Tibial artery (tissue), 4 donors: ENCODE measurements around the gene RELA.

Experiments
- DNase-seq, 2 donors: peaks; one replicate each; pipeline ENCODE4 v3.0.0-alpha.2; 2019
- H3K27ac ChIP-seq, 2 donors: fragments of 200-600 bp; sonication (generic) in 1 of 2; 1 replicate in 1 of 2; 2 replicates in 1 of 2; pipeline ENCODE4 v1.5.1; 2018 to 2019; ENCODE audit warnings: mild to moderate bottlenecking in 1 of 2
- H3K27me3 ChIP-seq, 2 donors: fragments of 200-600 bp; sonication (generic) in 1 of 2; one replicate each; pipeline versions ENCODE4 v1.5.1 to v1.6.0; 2016 to 2019
- H3K36me3 ChIP-seq, 3 donors: fragments of 200-600 bp; sonication (generic) in 2 of 3; one replicate each; pipeline ENCODE4 v1.5.1; 2016 to 2019; ENCODE audit warnings: mild to moderate bottlenecking in 2 of 3
- H3K4me1 ChIP-seq, 4 donors: fragments of 200-600 bp; sonication (generic) in 2 of 4; 1 replicate in 3 of 4; 2 replicates in 1 of 4; pipeline ENCODE4 v1.5.1; 2016 to 2019
- H3K4me3 ChIP-seq, 2 donors: fragments of 200-600 bp; sonication (generic) in 1 of 2; 1 replicate in 1 of 2; 2 replicates in 1 of 2; pipeline ENCODE4 v1.5.1; 2018 to 2019; ENCODE audit warnings: mild to moderate bottlenecking in 2 of 2
- H3K9me3 ChIP-seq, 3 donors: fragments of 200-600 bp; sonication (generic) in 1 of 3; one replicate each; pipeline ENCODE4 v1.5.1; 2016 to 2019
- intact Hi-C: fragments of 100-400 bp; cut with DNase I; formaldehyde crosslinking; loops from one replicate; pipeline ENCODE4 v1.15.0; 2023; ENCODE audit warnings: low total_unique reads
- TF ChIP-seq, protein P1 (sequence below), 2 experiments: fragments of 200-600 bp in 1 of 2; fragments of 450-650 bp in 1 of 2; IDR thresholded peaks; one replicate each; pipeline ENCODE4 v1.5.1; 2017 to 2019; ENCODE audit warnings: antibody characterized with exemption in 2 of 2, mild to moderate bottlenecking in 1 of 2, moderate library complexity in 1 of 2

The RELA gene

DNA sequence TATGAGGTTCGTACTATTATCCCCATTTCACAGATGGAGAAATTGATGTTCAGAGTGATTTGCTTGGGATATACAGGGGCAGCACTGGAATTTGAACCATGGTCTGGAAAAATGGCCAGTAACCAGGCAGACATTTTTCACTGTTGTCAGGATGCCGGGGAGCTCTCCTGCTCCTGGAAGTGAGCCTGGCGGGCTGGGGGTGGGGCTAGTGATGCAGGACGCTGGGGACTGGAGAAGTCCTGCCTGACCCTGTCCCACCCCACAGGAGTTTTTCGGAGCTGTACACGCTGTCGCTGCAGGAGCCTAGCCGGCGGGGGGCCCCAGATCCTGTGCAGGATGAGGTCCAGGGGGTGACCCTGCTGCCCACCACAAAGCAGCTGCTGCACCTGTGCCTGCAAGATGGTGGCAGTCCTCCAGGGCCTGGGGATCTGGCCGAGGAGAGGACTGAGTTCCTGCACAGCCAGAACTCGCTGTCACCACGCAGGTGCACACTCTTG, 13.7 kb downstream of the RELA start:
- H3K27me3 ChIP-seq: no peaks in the 10 kb centered on the region
- H3K36me3 ChIP-seq: peaks cover 1 to 49% (median 29%) of the 10 kb centered on the region in 3 donors
- no peak overlapping the region for H3K27ac ChIP-seq
- TF ChIP-seq, protein P1, sequence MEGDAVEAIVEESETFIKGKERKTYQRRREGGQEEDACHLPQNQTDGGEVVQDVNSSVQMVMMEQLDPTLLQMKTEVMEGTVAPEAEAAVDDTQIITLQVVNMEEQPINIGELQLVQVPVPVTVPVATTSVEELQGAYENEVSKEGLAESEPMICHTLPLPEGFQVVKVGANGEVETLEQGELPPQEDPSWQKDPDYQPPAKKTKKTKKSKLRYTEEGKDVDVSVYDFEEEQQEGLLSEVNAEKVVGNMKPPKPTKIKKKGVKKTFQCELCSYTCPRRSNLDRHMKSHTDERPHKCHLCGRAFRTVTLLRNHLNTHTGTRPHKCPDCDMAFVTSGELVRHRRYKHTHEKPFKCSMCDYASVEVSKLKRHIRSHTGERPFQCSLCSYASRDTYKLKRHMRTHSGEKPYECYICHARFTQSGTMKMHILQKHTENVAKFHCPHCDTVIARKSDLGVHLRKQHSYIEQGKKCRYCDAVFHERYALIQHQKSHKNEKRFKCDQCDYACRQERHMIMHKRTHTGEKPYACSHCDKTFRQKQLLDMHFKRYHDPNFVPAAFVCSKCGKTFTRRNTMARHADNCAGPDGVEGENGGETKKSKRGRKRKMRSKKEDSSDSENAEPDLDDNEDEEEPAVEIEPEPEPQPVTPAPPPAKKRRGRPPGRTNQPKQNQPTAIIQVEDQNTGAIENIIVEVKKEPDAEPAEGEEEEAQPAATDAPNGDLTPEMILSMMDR (IDR thresholded peaks at IDR 0.05): no peak
- no peaks in the 10 kb centered on the region for H3K9me3 ChIP-seq
- intact Hi-C loops: no loop called here
- H3K4me1 ChIP-seq: peaks cover 6 to 57% (median 32%) of the 10 kb centered on the region in 4 donors
- no peak overlapping the region for H3K4me3 ChIP-seq
- no peak for DNase-seq

DNA sequence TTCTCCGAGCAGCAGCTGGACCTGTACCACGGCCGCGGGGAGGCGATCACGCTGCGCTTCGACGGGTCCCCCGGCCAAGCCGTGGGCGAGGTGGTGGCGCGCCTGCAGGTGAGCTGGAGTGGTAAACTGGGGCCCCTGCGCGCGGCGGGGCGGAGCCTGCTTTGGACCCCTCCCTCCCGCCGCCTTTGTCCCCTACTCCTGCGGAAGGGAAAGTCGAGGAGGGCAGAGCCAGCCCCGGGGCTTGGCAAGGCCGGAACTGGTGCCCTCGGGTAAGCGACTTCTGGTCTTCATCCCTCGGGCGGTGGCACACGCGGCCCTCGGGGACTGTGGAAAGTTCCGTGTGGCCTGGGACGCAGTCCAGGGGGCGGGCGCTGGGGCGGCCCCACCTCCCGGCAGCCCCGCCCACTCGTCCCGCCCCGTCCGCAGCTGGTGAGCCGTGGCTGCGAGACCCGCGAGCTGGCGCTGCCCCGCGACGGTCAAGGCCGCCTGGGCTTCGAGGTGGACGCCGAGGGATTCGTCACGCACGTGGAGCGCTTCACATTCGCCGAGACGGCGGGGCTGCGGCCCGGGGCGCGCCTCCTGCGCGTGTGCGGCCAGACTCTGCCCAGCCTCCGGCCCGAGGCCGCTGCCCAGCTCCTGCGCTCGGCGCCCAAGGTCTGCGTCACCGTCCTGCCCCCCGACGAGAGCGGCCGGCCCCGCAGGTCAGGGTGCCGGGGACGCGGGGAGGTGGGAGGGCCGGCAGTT, 15.6 kb downstream of the RELA start:
- H3K27me3 ChIP-seq: no peaks in the 10 kb centered on the region
- intact Hi-C loops: no loop called here
- H3K4me1 ChIP-seq: peaks cover 0 to 42% (median 20%) of the 10 kb centered on the region in 4 donors
- peak in 1 of 2 donors; percentile 84 for DNase-seq
- H3K36me3 ChIP-seq: peaks cover 0 to 52% (median 29%) of the 10 kb centered on the region in 3 donors
- peak overlapping the region; percentile 49 to 70 for H3K27ac ChIP-seq
- TF ChIP-seq, protein P1 (IDR thresholded peaks at IDR 0.05): no peak
- H3K4me3 ChIP-seq: peak overlapping the region; percentile 29 to 45
- no peaks in the 10 kb centered on the region for H3K9me3 ChIP-seq

DNA sequence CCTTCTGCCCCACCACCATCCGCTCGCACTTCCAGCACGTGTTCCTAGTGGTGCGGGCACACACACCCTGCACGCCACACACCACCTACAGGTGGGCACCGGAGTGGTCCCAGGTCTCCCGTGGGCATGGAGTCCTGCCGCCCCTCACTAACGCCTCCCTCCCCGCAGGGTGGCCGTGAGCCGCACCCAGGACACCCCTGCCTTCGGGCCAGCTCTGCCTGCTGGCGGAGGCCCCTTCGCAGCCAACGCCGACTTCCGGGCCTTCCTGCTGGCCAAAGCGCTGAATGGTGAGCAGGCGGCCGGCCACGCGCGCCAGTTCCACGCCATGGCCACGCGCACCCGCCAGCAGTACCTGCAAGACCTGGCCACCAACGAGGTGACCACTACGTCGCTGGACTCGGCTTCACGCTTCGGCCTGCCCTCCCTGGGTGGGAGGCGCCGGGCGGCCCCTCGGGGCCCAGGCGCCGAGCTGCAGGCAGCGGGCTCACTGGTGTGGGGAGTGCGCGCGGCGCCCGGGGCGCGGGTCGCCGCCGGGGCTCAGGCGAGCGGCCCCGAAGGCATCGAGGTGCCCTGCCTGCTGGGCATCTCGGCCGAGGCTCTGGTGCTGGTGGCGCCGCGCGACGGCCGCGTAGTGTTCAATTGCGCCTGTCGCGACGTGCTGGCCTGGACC, 16.3 kb downstream of the RELA start:
- H3K9me3 ChIP-seq: no peaks in the 10 kb centered on the region
- DNase-seq: no peak
- H3K4me1 ChIP-seq: peaks cover 0 to 35% (median 18%) of the 10 kb centered on the region in 4 donors
- intact Hi-C loops: no loop called here
- peak overlapping the region in 1 of 2 donors; percentile 70 for H3K27ac ChIP-seq
- no peaks in the 10 kb centered on the region for H3K27me3 ChIP-seq
- H3K36me3 ChIP-seq: peaks cover 0 to 54% (median 29%) of the 10 kb centered on the region in 3 donors
- peak overlapping the region in 1 of 2 donors; percentile 45 for H3K4me3 ChIP-seq
- TF ChIP-seq, protein P1 (IDR thresholded peaks at IDR 0.05): no peak

DNA sequence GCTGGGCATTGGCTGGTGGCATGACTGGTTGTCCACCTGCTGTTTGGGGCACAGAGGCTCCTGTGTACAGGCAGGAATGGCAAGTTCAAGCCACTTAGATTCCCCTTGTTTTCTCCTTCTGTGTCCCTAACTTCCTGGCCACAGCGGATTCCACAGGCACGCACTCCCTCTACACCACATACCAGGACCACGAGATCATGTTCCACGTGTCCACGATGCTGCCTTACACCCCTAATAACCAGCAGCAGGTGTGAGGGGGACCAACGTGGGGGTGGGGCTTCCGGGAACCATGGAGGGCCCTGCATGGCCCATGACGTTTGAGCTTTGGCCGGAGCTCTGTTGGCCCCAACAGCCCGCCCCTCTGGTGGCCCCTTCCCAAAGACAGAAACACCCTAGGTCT, 17.0 kb downstream of the RELA start:
- TF ChIP-seq, protein P1 (IDR thresholded peaks at IDR 0.05): no peak
- intact Hi-C loops: no loop called here
- Histone ChIP-seq H3K4me3 (no peak overlapping the region), H3K27me3 (no peaks in the 10 kb centered on the region), H3K36me3 (peaks cover 0 to 59% (median 29%) of the 10 kb centered on the region in 3 donors), H3K27ac (no peak overlapping the region), H3K9me3 (no peaks in the 10 kb centered on the region), H3K4me1 (peaks cover 0 to 29% (median 15%) of the 10 kb centered on the region in 4 donors)
- DNase-seq: no peak

DNA sequence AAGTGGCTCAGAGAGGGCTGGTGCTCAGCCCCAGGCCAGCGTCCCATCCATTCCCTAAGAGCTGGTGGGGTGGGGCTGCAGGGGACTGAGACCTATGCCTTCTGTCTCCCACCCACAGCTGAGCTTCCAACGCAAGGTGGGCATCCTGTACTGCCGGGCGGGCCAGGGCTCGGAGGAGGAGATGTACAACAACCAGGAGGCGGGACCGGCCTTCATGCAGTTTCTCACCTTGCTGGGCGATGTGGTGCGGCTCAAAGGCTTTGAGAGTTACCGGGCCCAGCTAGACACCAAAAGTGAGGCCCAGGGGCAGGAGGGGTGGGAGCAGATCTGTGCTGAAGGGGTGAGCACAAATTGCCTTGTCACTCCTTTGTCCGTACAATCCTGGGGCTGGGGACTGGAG, 17.9 kb downstream of the RELA start:
- Histone ChIP-seq H3K9me3 (no peaks in the 10 kb centered on the region), H3K4me3 (no peak overlapping the region), H3K36me3 (peaks cover 0 to 52% (median 22%) of the 10 kb centered on the region in 3 donors), H3K27me3 (no peaks in the 10 kb centered on the region), H3K27ac (no peak overlapping the region), H3K4me1 (peaks cover 0 to 31% (median 17%) of the 10 kb centered on the region in 4 donors)
- intact Hi-C loops: no loop called here
- TF ChIP-seq, protein P1 (IDR thresholded peaks at IDR 0.05): no peak
- DNase-seq: no peak
